ENCODE data around the gene BRD4.

BRD4 gene

DNA sequence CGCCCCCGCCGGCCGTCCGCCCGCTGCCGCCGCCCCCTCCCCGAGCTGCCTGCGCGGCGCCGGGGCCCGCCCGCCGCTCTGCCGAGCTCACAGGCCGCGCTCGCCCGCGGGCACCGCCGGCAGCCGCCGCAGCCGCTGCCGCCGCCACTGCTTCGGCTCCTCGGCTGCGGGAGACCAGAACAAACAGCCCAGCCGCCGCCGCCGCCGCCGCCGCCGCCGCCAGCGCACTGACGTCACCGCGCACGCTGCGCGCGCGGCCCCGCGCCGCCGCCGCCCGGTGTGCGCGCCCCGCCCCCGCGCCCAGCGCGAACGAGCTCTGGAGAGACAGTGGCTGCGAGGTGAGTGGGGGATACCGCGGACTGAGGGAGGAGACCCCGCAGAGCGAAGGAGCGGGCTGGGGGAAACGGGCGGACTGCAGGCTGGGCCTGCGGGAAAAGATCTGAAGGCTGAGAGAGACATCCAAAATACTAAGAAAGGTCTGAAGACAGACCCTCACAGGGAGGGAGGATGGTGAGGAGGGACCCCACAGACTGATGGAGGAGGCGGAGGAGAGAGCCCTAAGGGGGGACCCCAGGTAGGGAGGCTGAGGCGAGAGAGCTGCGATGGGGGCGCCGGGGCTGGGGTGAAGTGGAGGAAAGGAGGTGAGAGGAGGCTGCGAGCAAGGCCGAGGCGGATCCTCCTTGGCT, at the start of gene BRD4:
BRD4 (minus strand) TSS at position 229 of the 686 bp plus-strand sequence. CDS start 59,440 bp downstream, outside the sequence.
- H3K4me3 ChIP-seq (ENCODE audit: control insufficient read depth, low read depth, low read length) = peak within 1 kb of the TSS; percentile 82
- DNase-seq (ENCODE audit: low read depth) = no peak
- TF ChIP-seq, protein P1, sequence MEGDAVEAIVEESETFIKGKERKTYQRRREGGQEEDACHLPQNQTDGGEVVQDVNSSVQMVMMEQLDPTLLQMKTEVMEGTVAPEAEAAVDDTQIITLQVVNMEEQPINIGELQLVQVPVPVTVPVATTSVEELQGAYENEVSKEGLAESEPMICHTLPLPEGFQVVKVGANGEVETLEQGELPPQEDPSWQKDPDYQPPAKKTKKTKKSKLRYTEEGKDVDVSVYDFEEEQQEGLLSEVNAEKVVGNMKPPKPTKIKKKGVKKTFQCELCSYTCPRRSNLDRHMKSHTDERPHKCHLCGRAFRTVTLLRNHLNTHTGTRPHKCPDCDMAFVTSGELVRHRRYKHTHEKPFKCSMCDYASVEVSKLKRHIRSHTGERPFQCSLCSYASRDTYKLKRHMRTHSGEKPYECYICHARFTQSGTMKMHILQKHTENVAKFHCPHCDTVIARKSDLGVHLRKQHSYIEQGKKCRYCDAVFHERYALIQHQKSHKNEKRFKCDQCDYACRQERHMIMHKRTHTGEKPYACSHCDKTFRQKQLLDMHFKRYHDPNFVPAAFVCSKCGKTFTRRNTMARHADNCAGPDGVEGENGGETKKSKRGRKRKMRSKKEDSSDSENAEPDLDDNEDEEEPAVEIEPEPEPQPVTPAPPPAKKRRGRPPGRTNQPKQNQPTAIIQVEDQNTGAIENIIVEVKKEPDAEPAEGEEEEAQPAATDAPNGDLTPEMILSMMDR (IDR thresholded peaks at IDR 0.05; ENCODE audit: control insufficient read depth, insufficient read depth, low read depth, low read length, missing control alignments) = no peak

GRCh38 chr19:15381864-15382263, 49.5 kb upstream of the BRD4 start:
- TF ChIP-seq, protein P1 (IDR thresholded peaks at IDR 0.05; ENCODE audit: control insufficient read depth, insufficient read depth, low read depth, low read length, missing control alignments) = no peak
- no peak overlapping the region for H3K4me3 ChIP-seq (ENCODE audit: control insufficient read depth, low read depth, low read length)
- DNase-seq (ENCODE audit: low read depth) = no peak

DNA sequence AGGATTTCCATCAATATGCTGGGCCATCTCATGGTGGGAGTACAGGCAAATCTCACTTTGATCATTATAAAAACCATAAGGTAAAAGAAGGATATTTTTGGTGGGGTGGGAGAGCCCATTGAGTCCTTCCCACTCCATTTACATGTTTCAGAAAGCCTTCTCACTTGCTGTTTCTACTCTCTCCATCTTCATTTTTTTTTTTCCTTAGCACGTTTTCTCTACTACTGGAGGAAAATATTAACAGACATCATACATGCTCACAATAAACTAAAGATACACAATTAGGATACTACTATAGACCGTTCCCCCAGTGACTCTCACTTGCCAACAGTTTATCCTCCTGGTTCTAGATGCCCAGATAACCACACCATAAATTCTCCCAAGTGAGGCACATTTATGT, 49.1 kb upstream of the BRD4 start:
- no peak for DNase-seq (ENCODE audit: low read depth)
- no peak overlapping the region for H3K4me3 ChIP-seq (ENCODE audit: control insufficient read depth, low read depth, low read length)
- TF ChIP-seq, protein P1 (IDR thresholded peaks at IDR 0.05; ENCODE audit: control insufficient read depth, insufficient read depth, low read depth, low read length, missing control alignments) = no peak

DNA sequence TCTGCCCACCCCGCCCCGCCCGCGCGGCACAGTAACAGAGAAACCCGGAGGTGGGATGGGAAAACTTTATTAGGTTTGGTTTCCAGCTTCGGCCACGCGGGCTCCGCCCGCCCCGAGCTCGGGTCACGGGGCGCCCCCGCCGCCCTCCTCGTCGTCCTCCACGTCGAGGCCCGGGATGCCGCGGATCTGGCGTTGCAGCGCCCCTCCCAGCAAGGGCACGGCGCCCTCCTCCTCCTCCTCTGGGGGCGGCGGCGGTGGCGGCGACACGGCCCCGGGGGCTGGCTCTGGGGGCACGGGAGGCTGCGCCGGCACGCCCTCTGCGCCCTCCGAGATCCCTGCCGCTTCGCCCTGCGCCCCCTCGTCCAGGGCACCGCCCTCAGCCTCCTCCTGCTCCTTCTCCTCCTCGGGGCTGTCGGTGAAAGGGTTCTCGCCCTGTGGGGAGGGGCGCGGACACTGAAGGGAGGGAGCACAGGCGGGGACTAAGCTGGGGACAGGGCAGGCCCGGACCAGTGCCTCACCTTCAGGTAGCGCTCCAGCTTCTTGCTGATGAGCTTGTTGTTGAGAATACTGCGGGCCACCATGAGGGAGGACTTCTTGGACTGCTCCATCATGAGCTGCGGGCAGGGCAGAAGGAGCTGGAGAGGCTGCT, 47.8 kb upstream of the BRD4 start:
- H3K4me3 ChIP-seq (ENCODE audit: control insufficient read depth, low read depth, low read length) = peak overlapping the region; percentile 51
- TF ChIP-seq, protein P1 (IDR thresholded peaks at IDR 0.05; ENCODE audit: control insufficient read depth, insufficient read depth, low read depth, low read length, missing control alignments) = no peak
- no peak for DNase-seq (ENCODE audit: low read depth)

- peak within 1 kb of the TSS; percentile 97 for H3K4me3 ChIP-seq (ENCODE audit: control insufficient read depth, low read depth, low read length)
- TF ChIP-seq, protein P1 (IDR thresholded peaks at IDR 0.05; ENCODE audit: control insufficient read depth, insufficient read depth, low read depth, low read length, missing control alignments) = no peak
- peak; percentile 91 for DNase-seq (ENCODE audit: low read depth)
Measured at GRCh38 chr19:15379083-15379998, 47.0 kb upstream of the BRD4 start, which contains the start of gene AKAP8. AKAP8 (minus strand) TSS chr19:15379787; CDS start chr19:15379731, 56 bp downstream.

DNA sequence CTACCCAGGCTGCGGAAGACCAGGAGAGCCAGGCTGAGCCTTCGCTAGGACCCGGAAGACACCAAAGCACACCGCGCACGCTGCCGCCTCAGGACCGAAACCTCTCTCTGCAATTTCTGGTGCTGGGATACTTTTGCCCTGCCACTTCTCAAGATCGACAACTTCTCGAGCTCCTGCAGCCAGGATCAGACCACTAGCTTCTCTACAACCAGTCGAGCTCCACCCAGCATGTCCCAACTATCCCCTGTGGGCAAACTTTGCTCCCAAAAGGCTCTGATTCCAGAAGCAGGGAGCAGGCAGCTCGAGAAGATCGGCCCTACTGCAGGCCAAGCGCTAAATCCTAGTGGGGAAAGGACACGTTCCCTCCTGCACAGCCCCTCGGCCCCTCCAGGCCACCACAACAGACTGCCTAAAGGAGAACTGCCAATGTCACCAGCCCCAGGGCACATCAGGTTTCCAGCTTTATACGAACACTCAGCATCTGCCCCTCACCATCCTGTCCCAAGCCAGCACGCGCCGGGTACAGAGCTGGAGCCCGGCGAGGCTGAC, 46.3 kb upstream of the BRD4 start:
- DNase-seq (ENCODE audit: low read depth) = no peak
- TF ChIP-seq, protein P1 (IDR thresholded peaks at IDR 0.05; ENCODE audit: control insufficient read depth, insufficient read depth, low read depth, low read length, missing control alignments) = no peak
- H3K4me3 ChIP-seq (ENCODE audit: control insufficient read depth, low read depth, low read length) = peak overlapping the region; percentile 97

All from AG09309 (cell line).